Cardiac muscle cell (in vitro differentiated cells and primary cell): ENCODE results near the gene CDH23. TPM values are rescaled to one million over a fixed set of nuclear protein-coding genes. Genes with fewer than 3 reads are reported as not detected.

Experiments used
- DNase-seq, 2 donors: peaks; one replicate each; pipeline versions ENCODE4 v3.0.0 to v3.0.0-alpha.2; 2010 to 2017; ENCODE audit warnings: low read depth in 1 of 2, low spot score in 1 of 2
- H3K27ac ChIP-seq: fragments of 200-600 bp; sonication (generic); 2 replicates; pipeline ENCODE4 v1.5.1; 2016
- H3K27me3 ChIP-seq: fragments of 200-600 bp; sonication (generic); 2 replicates; pipeline ENCODE4 v1.6.0; 2016; ENCODE audit warnings: control low read depth
- H3K36me3 ChIP-seq: fragments of 200-600 bp; sonication (generic); 2 replicates; pipeline ENCODE4 v1.5.1; 2016; ENCODE audit warnings: control low read depth
- H3K4me1 ChIP-seq: fragments of 200-600 bp; sonication (generic); 2 replicates; pipeline ENCODE4 v1.8.1; 2017; ENCODE audit warnings: low read depth, mild to moderate bottlenecking, mixed run types
- H3K4me3 ChIP-seq: fragments of 200-600 bp; sonication (generic); 2 replicates; pipeline ENCODE4 v1.5.1; 2016; ENCODE audit warnings: mild to moderate bottlenecking
- H3K9me3 ChIP-seq: fragments of 200-600 bp; sonication (generic); 2 replicates; pipeline ENCODE4 v1.5.1; 2017; ENCODE audit warnings: low read depth, mild to moderate bottlenecking, control low read depth
- polyA plus RNA-seq: library from polyadenylated mRNA; unstranded; fragments of >200 nt; fragmentation: Nextera tagmentation; extraction: Ambion mirVana; gene quantifications from 2 replicates; pipeline ENCODE4 v1.2.1, GENCODE V29; 2016
- total RNA-seq: library from RNA; depleted of rRNA; stranded (reverse); fragments of >200 nt; gene quantifications from 2 replicates; pipeline ENCODE4 v1.2.3, GENCODE V29; 2016
- TF ChIP-seq, protein P1 (sequence below): IDR thresholded peaks from 2 replicates; pipeline ENCODE4 v1.5.1; 2012; ENCODE audit warnings: low read depth, mild to moderate bottlenecking, low read length

The CDH23 gene
- total and polyA plus RNA-seq, 2 experiments from 2014 or later: 0.05 to 0.51 TPM

DNA sequence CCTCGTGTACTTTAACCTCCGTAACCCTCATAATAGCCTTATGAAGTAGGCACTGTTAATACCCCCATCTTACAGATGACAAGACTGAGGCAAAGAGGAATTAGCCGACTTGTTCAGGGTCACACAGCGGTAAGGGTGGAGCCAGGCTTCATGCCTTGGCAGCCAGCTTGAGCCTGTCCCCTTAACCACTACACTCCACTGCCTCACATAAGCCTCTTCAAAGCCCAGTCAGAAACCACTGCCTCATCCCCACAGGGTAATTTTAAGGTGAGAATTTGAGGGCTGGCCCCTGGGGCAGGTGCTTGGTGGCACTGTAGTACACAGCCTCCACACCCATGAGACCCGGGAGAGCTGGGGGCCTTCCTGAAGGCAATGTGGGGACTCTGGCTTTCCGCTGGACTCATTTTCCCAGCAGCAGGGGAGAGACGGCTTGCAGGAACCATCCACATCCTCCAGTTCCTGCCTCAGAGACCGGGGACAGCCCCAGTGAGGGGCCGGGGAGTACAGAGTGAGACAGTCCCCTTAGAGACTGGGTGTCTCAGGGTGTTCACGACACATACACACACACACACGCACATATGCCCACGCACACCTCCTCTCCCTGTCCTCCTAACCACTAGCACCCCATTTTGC lies 330.5 kb downstream of the CDH23 start:
- DNase-seq: no peak
- Histone ChIP-seq H3K27me3 (no peaks in the 10 kb centered on the region), H3K27ac (peak overlapping the region; percentile 79), H3K4me1 (peaks cover 13% of the 10 kb centered on the region), H3K4me3 (no peak overlapping the region), H3K36me3 (no peaks in the 10 kb centered on the region), H3K9me3 (no peaks in the 10 kb centered on the region)
- TF ChIP-seq, protein P1, sequence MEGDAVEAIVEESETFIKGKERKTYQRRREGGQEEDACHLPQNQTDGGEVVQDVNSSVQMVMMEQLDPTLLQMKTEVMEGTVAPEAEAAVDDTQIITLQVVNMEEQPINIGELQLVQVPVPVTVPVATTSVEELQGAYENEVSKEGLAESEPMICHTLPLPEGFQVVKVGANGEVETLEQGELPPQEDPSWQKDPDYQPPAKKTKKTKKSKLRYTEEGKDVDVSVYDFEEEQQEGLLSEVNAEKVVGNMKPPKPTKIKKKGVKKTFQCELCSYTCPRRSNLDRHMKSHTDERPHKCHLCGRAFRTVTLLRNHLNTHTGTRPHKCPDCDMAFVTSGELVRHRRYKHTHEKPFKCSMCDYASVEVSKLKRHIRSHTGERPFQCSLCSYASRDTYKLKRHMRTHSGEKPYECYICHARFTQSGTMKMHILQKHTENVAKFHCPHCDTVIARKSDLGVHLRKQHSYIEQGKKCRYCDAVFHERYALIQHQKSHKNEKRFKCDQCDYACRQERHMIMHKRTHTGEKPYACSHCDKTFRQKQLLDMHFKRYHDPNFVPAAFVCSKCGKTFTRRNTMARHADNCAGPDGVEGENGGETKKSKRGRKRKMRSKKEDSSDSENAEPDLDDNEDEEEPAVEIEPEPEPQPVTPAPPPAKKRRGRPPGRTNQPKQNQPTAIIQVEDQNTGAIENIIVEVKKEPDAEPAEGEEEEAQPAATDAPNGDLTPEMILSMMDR: no peak

DNA sequence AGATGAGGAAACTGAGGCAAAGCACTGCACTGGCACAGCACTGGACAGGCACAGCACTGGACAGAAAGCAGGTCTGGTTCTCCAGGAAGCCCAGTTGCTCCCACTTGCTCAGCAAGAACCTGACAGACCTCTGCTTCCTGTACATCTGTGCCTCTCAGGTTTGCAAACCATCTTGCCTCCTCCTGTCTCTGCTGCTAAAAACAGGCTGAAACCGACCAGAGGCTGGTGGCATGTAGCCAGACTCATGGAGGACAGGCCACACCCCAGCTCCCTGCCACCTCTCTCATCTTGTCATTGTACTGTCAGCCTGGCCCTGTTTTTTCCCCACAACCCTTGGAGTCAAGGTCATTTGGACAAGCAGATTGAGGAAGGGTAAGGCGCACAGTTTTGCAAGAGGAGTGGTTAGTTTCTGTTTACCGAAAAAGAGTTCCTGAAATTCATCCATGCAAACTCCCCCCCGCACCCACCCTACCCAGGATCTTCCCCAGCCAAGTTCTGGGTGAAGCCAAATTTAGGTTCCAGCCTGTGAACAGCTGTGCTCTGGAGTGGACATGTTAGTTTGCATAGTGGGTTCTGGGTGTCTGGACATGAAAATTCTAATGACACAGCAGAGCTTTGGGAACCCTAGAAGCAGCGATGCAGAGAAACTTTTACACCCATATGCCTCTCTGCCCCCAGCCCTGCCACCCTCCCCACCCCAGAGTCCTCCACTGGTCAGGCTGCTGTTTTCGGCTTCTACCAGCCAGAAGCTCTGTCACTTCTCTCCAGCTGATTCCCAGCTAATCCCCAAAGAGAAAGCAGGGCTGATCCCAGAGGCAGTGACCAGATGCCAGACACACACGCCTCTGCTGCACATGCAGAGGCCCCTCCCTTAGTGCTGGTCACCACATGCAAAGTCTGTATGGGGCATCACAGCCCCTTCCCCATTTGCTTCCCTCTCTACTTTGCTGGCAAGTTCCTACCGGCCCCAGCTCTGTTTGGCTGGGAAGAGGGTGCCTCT lies 331.3 kb downstream of the CDH23 start:
- peaks cover 13% of the 10 kb centered on the region for H3K4me1 ChIP-seq
- peak; percentile 30 to 63 for DNase-seq
- peak overlapping the region; percentile 79 for H3K27ac ChIP-seq
- no peaks in the 10 kb centered on the region for H3K9me3 ChIP-seq
- no peak overlapping the region for H3K4me3 ChIP-seq
- TF ChIP-seq, protein P1: no peak
- H3K27me3 ChIP-seq: no peaks in the 10 kb centered on the region
- H3K36me3 ChIP-seq: no peaks in the 10 kb centered on the region

DNA sequence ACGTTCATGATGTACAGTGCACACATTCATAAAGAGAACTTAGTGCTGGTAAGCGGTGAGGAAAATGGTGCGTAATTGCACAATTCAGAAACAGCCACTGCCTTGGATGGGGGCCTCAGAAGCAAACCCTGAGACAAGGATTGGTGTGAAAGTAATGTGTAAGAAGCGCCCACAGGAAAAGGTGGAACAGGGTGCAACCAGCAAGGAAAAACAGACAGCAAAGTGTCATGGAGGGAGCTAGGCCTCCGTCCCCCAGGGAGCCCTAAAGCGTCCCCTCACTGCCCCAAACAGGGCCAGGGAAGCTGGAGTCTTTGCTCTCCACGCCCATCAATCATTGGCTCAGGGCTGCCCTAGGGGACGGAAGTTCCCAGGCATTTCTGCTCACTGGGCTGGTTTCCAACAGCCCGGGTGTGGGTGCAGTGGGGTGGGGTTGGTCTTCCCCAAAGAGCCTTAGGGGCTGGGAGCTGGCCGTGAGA lies 332.5 kb downstream of the CDH23 start:
- peak overlapping the region; percentile 79 for H3K27ac ChIP-seq
- H3K27me3 ChIP-seq: no peaks in the 10 kb centered on the region
- TF ChIP-seq, protein P1: no peak
- H3K36me3 ChIP-seq: no peaks in the 10 kb centered on the region
- H3K9me3 ChIP-seq: no peaks in the 10 kb centered on the region
- DNase-seq: no peak
- H3K4me1 ChIP-seq: peaks cover 13% of the 10 kb centered on the region
- no peak overlapping the region for H3K4me3 ChIP-seq

DNA sequence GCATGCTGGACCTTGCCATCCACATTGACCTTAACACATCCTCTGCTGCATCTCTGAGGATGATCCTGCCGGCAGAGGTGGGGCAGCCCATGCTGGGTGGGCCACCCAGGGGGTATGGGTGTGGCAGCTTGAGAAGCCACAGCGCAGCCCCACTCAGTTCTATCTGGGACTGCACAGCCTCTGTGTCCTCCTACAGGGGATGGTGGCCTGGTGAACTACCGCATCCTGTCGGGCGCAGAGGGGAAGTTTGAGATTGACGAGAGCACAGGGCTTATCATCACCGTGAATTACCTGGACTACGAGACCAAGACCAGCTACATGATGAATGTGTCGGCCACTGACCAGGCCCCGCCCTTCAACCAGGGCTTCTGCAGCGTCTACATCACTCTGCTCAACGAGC lies 335.1 kb downstream of the CDH23 start:
- Histone ChIP-seq H3K9me3 (no peaks in the 10 kb centered on the region), H3K27me3 (no peaks in the 10 kb centered on the region), H3K27ac (no peak overlapping the region), H3K4me3 (no peak overlapping the region), H3K4me1 (peaks cover 13% of the 10 kb centered on the region), H3K36me3 (no peaks in the 10 kb centered on the region)
- TF ChIP-seq, protein P1: no peak
- no peak for DNase-seq

DNA sequence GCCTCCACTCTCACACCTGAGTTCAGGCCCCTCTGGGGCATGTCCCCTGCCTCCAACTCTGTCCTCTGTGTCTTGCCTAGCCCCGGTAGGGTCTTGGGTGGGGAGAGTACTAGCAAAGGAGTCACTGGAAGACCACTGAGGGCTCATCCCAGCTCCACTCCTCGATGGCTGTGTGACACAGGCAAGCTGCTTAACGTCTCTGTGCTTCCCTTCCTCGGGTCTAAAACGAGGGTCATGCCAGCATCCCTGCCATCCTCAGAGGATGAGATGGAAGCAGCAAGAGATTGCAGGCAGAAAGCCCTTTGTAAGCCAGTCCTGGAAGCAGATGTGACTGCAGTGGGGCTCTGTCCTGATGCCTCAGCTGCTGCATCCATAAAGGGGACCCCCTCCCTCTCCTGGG lies 338.1 kb downstream of the CDH23 start:
- Histone ChIP-seq H3K4me3 (no peak overlapping the region), H3K27ac (no peak overlapping the region), H3K9me3 (no peaks in the 10 kb centered on the region), H3K4me1 (no peaks in the 10 kb centered on the region), H3K27me3 (no peaks in the 10 kb centered on the region), H3K36me3 (no peaks in the 10 kb centered on the region)
- TF ChIP-seq, protein P1: no peak
- DNase-seq: no peak
